HCT116 (cell line): ENCODE data around the gene GGA1.

Source experiments
- CTCF ChIP-seq, 3 experiments: fragments of 200-600 bp in 1 of 3; sonication (generic) in 1 of 3; IDR thresholded peaks in 2 of 3; conservative IDR thresholded peaks in 1 of 3; 2 replicates each; pipeline ENCODE4 v1.5.1; 2012 to 2017; ENCODE audit warnings: low read depth in 2 of 3, low read length in 2 of 3, antibody characterized with exemption in 1 of 3, borderline replicate concordance in 1 of 3, control low read depth in 1 of 3, mild to moderate bottlenecking in 1 of 3, mixed read lengths in 1 of 3, mixed run types in 1 of 3, moderate library complexity in 1 of 3; ENCODE audit not compliant: insufficient read depth in 1 of 3
- POLR2A ChIP-seq: IDR thresholded peaks from 2 replicates; pipeline ENCODE4 v1.7.0; 2011; ENCODE audit warnings: borderline replicate concordance; ENCODE audit not compliant: insufficient read depth, insufficient read length; ENCODE audit errors: extremely low read depth
- TCF7L2 ChIP-seq: IDR thresholded peaks from 2 replicates; pipeline ENCODE4 v1.7.0; 2011; ENCODE audit warnings: borderline replicate concordance, inconsistent platforms; ENCODE audit not compliant: insufficient read depth, insufficient read length; ENCODE audit errors: extremely low read depth

- no peak for TF ChIP-seq POLR2A
- no peak for TF ChIP-seq CTCF (IDR thresholded peaks at IDR 0.05 in 2 of 3, conservative IDR thresholded peaks at IDR 0.05 in 1 of 3; ENCODE audit: borderline replicate concordance in 1 of 3, insufficient read depth in 1 of 3, low read depth in 2 of 3, low read length in 2 of 3)
- TF ChIP-seq TCF7L2, result no peak
Observed at GRCh38 chr22:37559521-37559900, 49.1 kb upstream of the GGA1 start.
